SK-N-MC (cell line): ENCODE results near the gene NME3.

Source experiments
- DNase-seq: peaks from one replicate; pipeline ENCODE4 v3.0.0-alpha.2; 2011; ENCODE audit warnings: low read depth, low spot score
- H3K27ac ChIP-seq: fragments of 200-600 bp; sonication (generic); 2 replicates; pipeline ENCODE4 v1.5.1; 2016; ENCODE audit warnings: mixed run types
- H3K36me3 ChIP-seq: fragments of 200-600 bp; sonication (generic); 2 replicates; pipeline ENCODE4 v1.6.1; 2017; ENCODE audit warnings: antibody characterized with exemption, low read length, mixed read lengths; ENCODE audit not compliant: insufficient read depth
- H3K4me3 ChIP-seq: fragments of 200-600 bp; sonication (generic); 2 replicates; pipeline ENCODE4 v1.5.1; 2016
- H3K9ac ChIP-seq: fragments of 200-600 bp; sonication (generic); 2 replicates; pipeline ENCODE4 v1.8.0; 2017; ENCODE audit warnings: mixed run types, mixed read lengths; ENCODE audit not compliant: insufficient read length
- H3K9me3 ChIP-seq: fragments of 200-600 bp; sonication (generic); 2 replicates; pipeline ENCODE4 v1.6.1; 2017; ENCODE audit warnings: low read depth, mild to moderate bottlenecking, antibody characterized with exemption, low read length, moderate library complexity, mixed read lengths
- EZH2 ChIP-seq: fragments of 200-600 bp; sonication (generic); IDR thresholded peaks from one replicate; pipeline ENCODE4 v1.6.1; 2017; ENCODE audit warnings: antibody characterized with exemption
- FOXP2 ChIP-seq: optimal IDR thresholded peaks from 2 replicates; pipeline ENCODE3; 2011; ENCODE audit warnings: mild to moderate bottlenecking, moderate library complexity; ENCODE audit not compliant: insufficient read depth; ENCODE audit errors: extremely low read length, control extremely low read depth
- POLR2AphosphoS5 ChIP-seq: IDR thresholded peaks from 2 replicates; pipeline ENCODE4 v1.6.1; 2012; ENCODE audit warnings: mild to moderate bottlenecking, low read depth, low read length, borderline replicate concordance

Gene NME3

DNA sequence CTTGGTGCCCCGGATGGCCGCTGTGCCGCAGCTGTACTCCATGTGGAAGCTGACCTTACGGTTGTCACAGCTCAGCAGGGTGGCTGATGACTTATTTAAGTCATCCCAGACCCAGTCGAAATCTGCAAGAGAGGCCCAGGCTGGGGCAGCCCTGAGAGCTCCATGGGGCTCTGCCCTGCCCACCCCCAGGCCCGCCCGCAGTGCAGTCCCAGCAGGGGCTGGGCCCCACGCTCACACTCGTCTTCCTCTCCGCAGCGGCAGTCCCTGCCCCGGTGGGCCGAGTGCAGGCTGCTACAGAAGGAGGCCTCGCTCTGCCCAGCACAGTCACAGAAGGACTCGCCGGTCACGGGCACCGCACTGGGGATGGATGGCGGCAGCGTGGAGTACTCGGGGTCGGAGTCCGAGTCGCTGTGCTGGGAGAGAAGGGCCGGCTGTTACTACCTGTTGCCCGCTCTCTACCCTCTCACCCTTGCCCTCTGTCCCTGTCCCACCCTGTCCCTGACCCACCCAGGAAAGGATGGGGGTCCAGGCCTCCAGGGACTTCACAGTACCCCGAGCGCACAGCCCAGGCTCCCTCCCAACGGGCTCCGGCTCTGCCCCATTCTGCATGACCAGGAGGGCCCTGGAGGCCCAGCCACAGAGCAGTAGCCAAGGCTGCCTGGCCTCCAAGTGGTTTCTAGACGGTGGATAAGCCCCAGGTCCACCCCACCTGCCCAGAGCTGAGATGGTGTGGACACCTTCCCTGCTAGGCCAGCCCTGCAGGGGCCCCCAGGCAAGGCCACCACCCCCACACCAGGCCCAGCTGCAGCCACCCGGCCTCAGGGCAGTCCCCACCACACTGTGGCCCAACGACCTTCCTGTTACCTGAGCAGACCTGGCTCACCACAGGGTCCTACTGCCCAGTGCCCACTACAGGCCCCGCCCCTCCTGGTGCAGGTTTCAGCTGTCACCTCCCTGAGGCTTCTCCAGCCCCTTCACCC is 7.1 kb upstream of the NME3 start:
- no peak overlapping the region for H3K9ac ChIP-seq
- no peak for DNase-seq
- no peak overlapping the region for H3K4me3 ChIP-seq
- no peaks in the 10 kb centered on the region; the same call in 1 of the 2 replicates for H3K36me3 ChIP-seq
- H3K9me3 ChIP-seq, result no peaks in the 10 kb centered on the region
- TF ChIP-seq EZH2 (no peak), POLR2AphosphoS5 (no peak; the same call in 1 of the 2 replicates), FOXP2 (no peak)
- no peak overlapping the region for H3K27ac ChIP-seq

DNA sequence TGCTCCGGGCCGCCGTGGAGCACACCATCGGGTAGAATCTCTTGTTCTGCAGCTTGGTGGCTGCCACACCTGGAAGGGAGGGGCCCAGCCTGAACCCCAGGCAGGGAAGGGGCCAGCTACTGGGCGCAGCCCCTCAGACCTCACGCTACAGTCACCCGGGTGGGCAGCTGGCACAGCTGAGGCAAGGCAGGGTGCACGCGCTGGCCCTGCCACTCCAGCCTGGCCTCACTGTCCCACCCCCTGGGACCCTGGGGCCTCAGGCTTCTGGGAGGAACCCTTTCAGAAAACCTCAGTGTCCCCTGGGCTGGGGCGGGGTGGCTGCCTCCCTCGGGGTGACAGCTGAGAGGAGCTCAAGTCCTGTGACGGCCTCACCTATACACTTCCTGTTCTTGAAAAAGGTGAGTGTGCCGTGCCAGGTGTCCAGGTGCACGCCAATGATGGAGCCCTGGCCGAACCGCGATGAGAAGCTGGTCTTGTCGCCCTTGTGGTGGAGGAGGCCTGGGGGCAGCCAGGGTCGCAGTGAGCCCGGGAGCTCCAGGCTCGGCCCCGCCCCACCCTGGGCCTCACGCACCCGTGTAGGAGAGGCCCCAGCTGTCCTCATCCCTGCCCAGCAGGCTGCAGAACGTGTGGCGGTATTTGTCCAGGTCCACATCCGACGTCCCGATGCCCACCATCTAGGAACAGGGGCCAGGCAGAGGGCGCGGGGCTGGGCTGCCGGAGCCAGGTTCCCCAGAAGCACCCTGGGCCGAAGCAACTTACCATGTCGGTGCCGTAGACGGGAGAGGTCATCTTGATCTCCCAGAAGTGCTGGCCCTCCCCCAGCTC is 6.2 kb upstream of the NME3 start:
- Histone ChIP-seq H3K36me3 (no peaks in the 10 kb centered on the region; the same call in 1 of the 2 replicates), H3K9ac (no peak overlapping the region), H3K27ac (no peak overlapping the region), H3K9me3 (no peaks in the 10 kb centered on the region), H3K4me3 (no peak overlapping the region)
- no peak for TF ChIP-seq EZH2
- peak; percentile 35 for TF ChIP-seq POLR2AphosphoS5
- no peak for DNase-seq

GRCh38 chr16:1776991-1777374 is 5.6 kb upstream of the NME3 start:
- H3K9me3 ChIP-seq, result no peaks in the 10 kb centered on the region
- H3K36me3 ChIP-seq, result no peaks in the 10 kb centered on the region; the same call in 1 of the 2 replicates
- H3K4me3 ChIP-seq, result no peak overlapping the region
- TF ChIP-seq EZH2 (no peak), FOXP2 (no peak), POLR2AphosphoS5 (no peak)
- DNase-seq, result no peak
- H3K27ac ChIP-seq, result no peak overlapping the region
- no peak overlapping the region for H3K9ac ChIP-seq

DNA sequence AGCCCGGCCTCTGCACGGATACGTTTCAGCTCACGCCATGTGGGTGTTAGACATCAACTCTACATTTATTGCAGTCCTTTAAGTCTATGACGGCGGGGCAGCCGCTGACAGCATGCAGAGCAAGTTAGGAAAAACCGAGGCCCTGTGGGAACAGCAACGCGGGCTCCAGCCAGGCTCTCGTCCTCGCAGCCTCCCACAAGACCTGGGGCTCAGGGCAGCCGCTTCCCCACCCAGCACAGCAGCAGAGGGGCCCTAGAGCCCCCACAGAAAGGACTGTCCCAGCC is 5.3 kb upstream of the NME3 start:
- TF ChIP-seq EZH2 (no peak), POLR2AphosphoS5 (peak; percentile 1; the same call in 1 of the 2 replicates)
- Histone ChIP-seq H3K27ac (no peak overlapping the region), H3K9ac (no peak overlapping the region), H3K4me3 (no peak overlapping the region), H3K36me3 (no peaks in the 10 kb centered on the region; the same call in 1 of the 2 replicates), H3K9me3 (no peaks in the 10 kb centered on the region)
- DNase-seq, result no peak

DNA sequence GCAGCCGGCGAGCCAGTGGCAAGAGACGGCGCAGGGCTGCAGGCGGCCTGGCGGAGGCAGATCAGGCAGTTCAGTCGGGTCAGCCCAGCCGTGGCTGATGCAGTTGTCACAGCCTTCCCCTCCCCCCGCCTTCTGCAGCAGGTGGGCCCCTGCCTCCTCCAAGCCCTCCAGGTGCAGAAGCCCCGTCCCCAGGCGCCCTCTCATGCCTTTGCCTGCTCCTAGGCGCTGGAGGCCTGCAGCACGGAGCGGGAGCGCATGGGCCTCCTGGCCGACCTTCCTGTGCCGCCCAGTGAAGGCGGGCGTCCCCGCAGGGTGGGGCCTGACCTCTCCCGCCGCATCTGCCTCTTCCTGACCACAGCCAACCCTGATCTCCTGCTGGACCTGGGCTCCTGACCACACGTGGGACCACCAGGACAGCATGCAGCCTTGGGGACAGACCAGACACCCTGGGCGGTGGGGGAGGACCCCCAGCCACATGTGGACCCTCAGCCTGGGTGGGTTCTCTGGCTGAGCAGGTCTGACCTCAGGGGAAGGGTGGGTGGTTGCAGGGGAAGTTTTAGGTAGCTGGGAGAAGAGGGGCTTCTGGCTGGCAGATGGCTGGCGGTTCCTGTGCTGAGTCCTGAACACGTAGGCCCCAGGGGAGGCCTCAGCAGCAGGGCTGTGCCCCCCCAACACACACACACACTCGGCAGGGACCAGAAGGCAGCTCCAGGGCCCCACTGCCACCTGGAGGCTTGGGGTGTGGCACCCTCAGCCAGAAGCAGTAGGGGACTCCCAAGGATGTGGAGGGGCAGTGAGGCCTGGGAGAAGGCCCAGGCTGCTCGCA is 4.7 kb upstream of the NME3 start:
- Histone ChIP-seq H3K9ac (no peak overlapping the region), H3K36me3 (no peaks in the 10 kb centered on the region; the same call in 1 of the 2 replicates), H3K4me3 (no peak overlapping the region), H3K9me3 (no peaks in the 10 kb centered on the region), H3K27ac (no peak overlapping the region)
- TF ChIP-seq EZH2 (no peak), FOXP2 (no peak), POLR2AphosphoS5 (no peak; the same call in 1 of the 2 replicates)
- DNase-seq, result no peak

GRCh38 chr16:1775006-1775845 is 3.9 kb upstream of the NME3 start:
- Histone ChIP-seq H3K9me3 (no peaks in the 10 kb centered on the region), H3K36me3 (peaks cover 1% of the 10 kb centered on the region), H3K9ac (no peak overlapping the region), H3K27ac (no peak overlapping the region), H3K4me3 (no peak overlapping the region)
- no peak for DNase-seq
- TF ChIP-seq EZH2 (no peak), POLR2AphosphoS5 (no peak), FOXP2 (no peak)

- Histone ChIP-seq H3K9ac (peak overlapping the region; percentile 97), H3K4me3 (peak overlapping the region; percentile 96), H3K36me3 (peaks cover 3% of the 10 kb centered on the region), H3K9me3 (no peaks in the 10 kb centered on the region), H3K27ac (no peak overlapping the region)
- DNase-seq, result no peak
- TF ChIP-seq POLR2AphosphoS5 (no peak), FOXP2 (no peak), EZH2 (no peak)
Measured at GRCh38 chr16:1774448-1774780, 3.1 kb upstream of the NME3 start.
